Measurements from ENCODE around the gene SLC16A2.

The SLC16A2 gene

GRCh38 chrX:74551934-74552333 is 130.6 kb downstream of the SLC16A2 start:
- Histone ChIP-seq H4K8ac (ENCODE audit: low read length) (no peak overlapping the region), H3K9ac (ENCODE audit: low read length) (no peak overlapping the region), H3K18ac (ENCODE audit: low read depth in 1 of 2, low read length in 2 of 2) (no peak overlapping the region), H3K36me3 (ENCODE audit: control insufficient read depth in 1 of 2, insufficient read depth in 2 of 2, low read depth in 1 of 2, low read length in 2 of 2) (no peaks in the 10 kb centered on the region), H2AK5ac (ENCODE audit: low read length, severe bottlenecking) (no peak overlapping the region), H2AFZ (ENCODE audit: low read depth, low read length) (no peak overlapping the region), H3K27me3 (ENCODE audit: control insufficient read depth in 1 of 2, insufficient read depth in 1 of 2, low read length in 2 of 2) (peaks cover 0 to 6% of the 10 kb centered on the region in 2 experiments), H3K4me1 (ENCODE audit: control insufficient read depth, insufficient read depth, low read depth, low read length) (no peaks in the 10 kb centered on the region), H2BK12ac (ENCODE audit: low read length in 2 of 2) (no peak overlapping the region), H3K4ac (ENCODE audit: low read depth in 1 of 2, low read length in 2 of 2) (no peak overlapping the region), H3K4me3 (ENCODE audit: insufficient read depth in 1 of 2, low read depth in 1 of 2, low read length in 2 of 2) (no peak overlapping the region), H2BK5ac (ENCODE audit: low read depth, low read length, poor library complexity, severe bottlenecking) (no peak overlapping the region), H2BK120ac (ENCODE audit: low read depth, low read length) (no peak overlapping the region), H3K9me3 (ENCODE audit: control insufficient read depth, low read length) (no peaks in the 10 kb centered on the region), H4K91ac (ENCODE audit: low read length) (no peak overlapping the region), H3K14ac (ENCODE audit: low read length in 2 of 2) (no peak overlapping the region), H3K79me1 (replicated peaks; ENCODE audit: low read length, poor library complexity, severe bottlenecking) (no peaks in the 10 kb centered on the region), H2BK15ac (ENCODE audit: low read depth, poor library complexity, severe bottlenecking) (no peak overlapping the region), H3K23ac (ENCODE audit: low read length in 2 of 2) (no peak overlapping the region), H3K27ac (ENCODE audit: low read length, poor library complexity, severe bottlenecking) (no peak overlapping the region), H3K4me2 (ENCODE audit: low read length, poor library complexity, severe bottlenecking) (no peak overlapping the region)
- no CpG with 5 or more reads among the region's 2 CpGs for WGBS
- no peak for DNase-seq

GRCh38 chrX:74557378-74557777 is 136.1 kb downstream of the SLC16A2 start:
- H2AK5ac ChIP-seq (ENCODE audit: low read length, severe bottlenecking): no peak overlapping the region

GRCh38 chrX:74578137-74578536 is 156.8 kb downstream of the SLC16A2 start:
- Histone ChIP-seq H3K4me2 (ENCODE audit: low read length, poor library complexity, severe bottlenecking) (no peak overlapping the region), H3K36me3 (ENCODE audit: control insufficient read depth in 1 of 2, insufficient read depth in 2 of 2, low read depth in 1 of 2, low read length in 2 of 2) (peaks cover 0 to 2% of the 10 kb centered on the region in 2 experiments), H3K18ac (ENCODE audit: low read depth in 1 of 2, low read length in 2 of 2) (no peak overlapping the region), H3K9ac (ENCODE audit: low read length) (no peak overlapping the region), H4K8ac (ENCODE audit: low read length) (no peak overlapping the region), H2BK15ac (ENCODE audit: low read depth, poor library complexity, severe bottlenecking) (no peak overlapping the region), H3K4me3 (ENCODE audit: insufficient read depth in 1 of 2, low read depth in 1 of 2, low read length in 2 of 2) (no peak overlapping the region), H2BK5ac (ENCODE audit: low read depth, low read length, poor library complexity, severe bottlenecking) (no peak overlapping the region), H2AFZ (ENCODE audit: low read depth, low read length) (no peak overlapping the region), H3K27ac (ENCODE audit: low read length, poor library complexity, severe bottlenecking) (no peak overlapping the region), H3K4me1 (ENCODE audit: control insufficient read depth, insufficient read depth, low read depth, low read length) (peaks cover 1% of the 10 kb centered on the region), H3K79me1 (replicated peaks; ENCODE audit: low read length, poor library complexity, severe bottlenecking) (no peaks in the 10 kb centered on the region), H3K27me3 (ENCODE audit: control insufficient read depth in 1 of 2, insufficient read depth in 1 of 2, low read length in 2 of 2) (peaks cover 0 to 6% of the 10 kb centered on the region in 2 experiments), H3K9me3 (ENCODE audit: control insufficient read depth, low read length) (no peaks in the 10 kb centered on the region), H2BK120ac (ENCODE audit: low read depth, low read length) (no peak overlapping the region), H3K14ac (ENCODE audit: low read length in 2 of 2) (no peak overlapping the region), H4K91ac (ENCODE audit: low read length) (no peak overlapping the region), H2BK12ac (ENCODE audit: low read length in 2 of 2) (no peak overlapping the region), H3K23ac (ENCODE audit: low read length in 2 of 2) (no peak overlapping the region), H3K4ac (ENCODE audit: low read depth in 1 of 2, low read length in 2 of 2) (no peak overlapping the region), H2AK5ac (ENCODE audit: low read length, severe bottlenecking) (no peak overlapping the region)
- WGBS: 93% methylated on average over 3 of the region's 3 CpGs
- no peak for DNase-seq

More at GRCh38 chrX:74557378-74557777, 136.1 kb downstream of the SLC16A2 start:
- H2AFZ ChIP-seq (ENCODE audit: low read depth, low read length): no peak overlapping the region
- H3K18ac ChIP-seq (ENCODE audit: low read depth in 1 of 2, low read length in 2 of 2): no peak overlapping the region
- no peak overlapping the region for H3K27ac ChIP-seq (ENCODE audit: low read length, poor library complexity, severe bottlenecking)
- H3K27me3 ChIP-seq (ENCODE audit: control insufficient read depth in 1 of 2, insufficient read depth in 1 of 2, low read length in 2 of 2): peaks cover 0 to 11% of the 10 kb centered on the region in 2 experiments
- no peak overlapping the region for H2BK120ac ChIP-seq (ENCODE audit: low read depth, low read length)
- DNase-seq: no peak
- no peak overlapping the region for H3K4ac ChIP-seq (ENCODE audit: low read depth in 1 of 2, low read length in 2 of 2)
- H4K8ac ChIP-seq (ENCODE audit: low read length): no peak overlapping the region
- no peak overlapping the region for H3K9ac ChIP-seq (ENCODE audit: low read length)
- H3K79me1 ChIP-seq (replicated peaks; ENCODE audit: low read length, poor library complexity, severe bottlenecking): no peaks in the 10 kb centered on the region
- H4K91ac ChIP-seq (ENCODE audit: low read length): no peak overlapping the region
- H3K14ac ChIP-seq (ENCODE audit: low read length in 2 of 2): no peak overlapping the region
- no peaks in the 10 kb centered on the region for H3K9me3 ChIP-seq (ENCODE audit: control insufficient read depth, low read length)
- H2BK12ac ChIP-seq (ENCODE audit: low read length in 2 of 2): no peak overlapping the region
- H2BK5ac ChIP-seq (ENCODE audit: low read depth, low read length, poor library complexity, severe bottlenecking): no peak overlapping the region
- no peaks in the 10 kb centered on the region for H3K4me1 ChIP-seq (ENCODE audit: control insufficient read depth, insufficient read depth, low read depth, low read length)
- H2BK15ac ChIP-seq (ENCODE audit: low read depth, poor library complexity, severe bottlenecking): no peak overlapping the region
- no peak overlapping the region for H3K4me3 ChIP-seq (ENCODE audit: insufficient read depth in 1 of 2, low read depth in 1 of 2, low read length in 2 of 2)
- H3K4me2 ChIP-seq (ENCODE audit: low read length, poor library complexity, severe bottlenecking): no peak overlapping the region
- no peaks in the 10 kb centered on the region for H3K36me3 ChIP-seq (ENCODE audit: control insufficient read depth in 1 of 2, insufficient read depth in 2 of 2, low read depth in 1 of 2, low read length in 2 of 2)
- WGBS: no CpG with 5 or more reads among the region's 2 CpGs
- no peak overlapping the region for H3K23ac ChIP-seq (ENCODE audit: low read length in 2 of 2)

GRCh38 chrX:74579597-74580198 is 158.4 kb downstream of the SLC16A2 start:
- no peaks in the 10 kb centered on the region for H3K9me3 ChIP-seq (ENCODE audit: control insufficient read depth, low read length)
- H3K23ac ChIP-seq (ENCODE audit: low read length in 2 of 2): no peak overlapping the region
- peaks cover 0 to 8% of the 10 kb centered on the region in 2 experiments for H3K27me3 ChIP-seq (ENCODE audit: control insufficient read depth in 1 of 2, insufficient read depth in 1 of 2, low read length in 2 of 2)
- H2BK5ac ChIP-seq (ENCODE audit: low read depth, low read length, poor library complexity, severe bottlenecking): no peak overlapping the region
- H2AK5ac ChIP-seq (ENCODE audit: low read length, severe bottlenecking): no peak overlapping the region
- no peak overlapping the region for H3K4me3 ChIP-seq (ENCODE audit: insufficient read depth in 1 of 2, low read depth in 1 of 2, low read length in 2 of 2)
- no peak overlapping the region for H2AFZ ChIP-seq (ENCODE audit: low read depth, low read length)
- H2BK15ac ChIP-seq (ENCODE audit: low read depth, poor library complexity, severe bottlenecking): no peak overlapping the region
- DNase-seq: no peak
- no peak overlapping the region for H3K9ac ChIP-seq (ENCODE audit: low read length)
- no peak overlapping the region for H4K8ac ChIP-seq (ENCODE audit: low read length)
- peaks cover 0 to 7% of the 10 kb centered on the region in 2 experiments for H3K36me3 ChIP-seq (ENCODE audit: control insufficient read depth in 1 of 2, insufficient read depth in 2 of 2, low read depth in 1 of 2, low read length in 2 of 2)
- WGBS: 90% methylated on average over 2 of the region's 3 CpGs
- H3K4me2 ChIP-seq (ENCODE audit: low read length, poor library complexity, severe bottlenecking): no peak overlapping the region
- H3K14ac ChIP-seq (ENCODE audit: low read length in 2 of 2): no peak overlapping the region
- no peak overlapping the region for H2BK120ac ChIP-seq (ENCODE audit: low read depth, low read length)
- no peak overlapping the region for H3K4ac ChIP-seq (ENCODE audit: low read depth in 1 of 2, low read length in 2 of 2)
- no peak overlapping the region for H2BK12ac ChIP-seq (ENCODE audit: low read length in 2 of 2)
- peaks cover 1% of the 10 kb centered on the region for H3K4me1 ChIP-seq (ENCODE audit: control insufficient read depth, insufficient read depth, low read depth, low read length)
- no peak overlapping the region for H4K91ac ChIP-seq (ENCODE audit: low read length)
- H3K18ac ChIP-seq (ENCODE audit: low read depth in 1 of 2, low read length in 2 of 2): no peak overlapping the region
- no peaks in the 10 kb centered on the region for H3K79me1 ChIP-seq (replicated peaks; ENCODE audit: low read length, poor library complexity, severe bottlenecking)
- no peak overlapping the region for H3K27ac ChIP-seq (ENCODE audit: low read length, poor library complexity, severe bottlenecking)
